DOHH2 (cell line): Measurements from ENCODE around the gene IRF2BP1.
A peak's percentile ranks its signal among the peaks of the same experiment; 100 is the strongest.

Experiments
- CTCF ChIP-seq: fragments of 200-600 bp; sonication (generic); IDR thresholded peaks from one replicate; pipeline ENCODE4 v1.5.1; 2014; ENCODE audit warnings: antibody characterized with exemption, mild to moderate bottlenecking, low read depth, low read length; ENCODE audit not compliant: poor library complexity, severe bottlenecking
- EZH2phosphoT487 ChIP-seq: fragments of 200-600 bp; sonication (generic); IDR thresholded peaks from 2 replicates; pipeline ENCODE4 v1.6.1; 2017; ENCODE audit warnings: borderline replicate concordance, mild to moderate bottlenecking, antibody characterized with exemption, low read length, moderate library complexity, mixed read lengths

- peak; percentile 43 for TF ChIP-seq CTCF
- TF ChIP-seq EZH2phosphoT487: no peak
Observed at GRCh38 chr19:45922281-45922680, 36.3 kb upstream of the IRF2BP1 start.
